Left kidney (tissue), 2 donors: Measurements from ENCODE around the gene RPS6KA2. TPM values are rescaled to one million over a fixed set of nuclear protein-coding genes. Genes with fewer than 3 reads are reported as not detected.
"Not testable (repeated sequence)": the region's sequence is repeated elsewhere in the genome, so short reads cannot be mapped to it uniquely, and the experiment has no call there.

Experiments used
- DNase-seq: peaks from one replicate; pipeline ENCODE4 v3.0.0-alpha.2; 2013
- polyA plus RNA-seq: library from polyadenylated mRNA; unstranded; fragments of 120-200 nt; gene quantifications from one replicate; pipeline ENCODE4 v1.2.1, GENCODE V29; 2013; ENCODE audit not compliant: insufficient read length

Gene RPS6KA2
- polyA plus RNA-seq, 1 donor, result 29.2 TPM

DNA sequence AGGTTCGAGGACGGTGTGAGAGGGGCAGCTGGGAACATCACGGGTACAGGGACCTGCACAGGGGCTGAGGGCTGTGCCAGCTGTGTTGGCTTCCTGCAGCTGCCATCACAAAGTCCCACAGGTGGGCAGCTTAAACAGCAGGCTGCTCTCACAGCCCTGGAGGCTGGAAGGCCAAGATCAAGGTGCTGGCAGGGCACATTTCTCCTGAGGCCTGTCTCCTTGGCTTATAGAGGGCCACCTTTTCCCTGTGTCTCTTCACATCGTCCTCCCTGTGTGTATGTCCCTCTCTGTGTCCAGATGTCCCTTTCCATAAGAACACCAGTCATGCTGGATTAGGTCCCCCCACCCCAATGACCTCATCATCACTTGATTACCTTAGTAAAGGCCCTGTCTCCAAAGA, 229.2 kb downstream of the RPS6KA2 start:
- no peak for DNase-seq

DNA sequence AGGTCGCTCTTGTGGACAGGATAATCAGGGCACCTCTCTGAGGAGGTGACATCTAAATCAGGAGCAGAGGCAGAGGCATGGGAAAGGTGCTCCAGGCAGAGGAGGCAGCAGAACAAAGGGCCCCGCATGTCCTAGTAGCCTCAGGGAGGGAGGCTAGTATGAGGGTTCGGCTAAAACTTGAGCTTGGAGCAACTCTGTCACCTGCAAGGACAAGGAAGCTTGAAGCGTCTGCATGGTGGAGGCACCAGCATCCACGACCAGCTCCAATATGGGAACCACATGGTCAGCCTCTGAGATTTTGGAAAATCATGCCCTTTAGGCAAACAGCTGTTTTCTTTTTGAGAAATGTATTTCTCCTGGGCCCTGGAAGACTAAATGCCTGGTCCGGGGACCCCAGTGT, 231.3 kb downstream of the RPS6KA2 start:
- no peak for DNase-seq

DNA sequence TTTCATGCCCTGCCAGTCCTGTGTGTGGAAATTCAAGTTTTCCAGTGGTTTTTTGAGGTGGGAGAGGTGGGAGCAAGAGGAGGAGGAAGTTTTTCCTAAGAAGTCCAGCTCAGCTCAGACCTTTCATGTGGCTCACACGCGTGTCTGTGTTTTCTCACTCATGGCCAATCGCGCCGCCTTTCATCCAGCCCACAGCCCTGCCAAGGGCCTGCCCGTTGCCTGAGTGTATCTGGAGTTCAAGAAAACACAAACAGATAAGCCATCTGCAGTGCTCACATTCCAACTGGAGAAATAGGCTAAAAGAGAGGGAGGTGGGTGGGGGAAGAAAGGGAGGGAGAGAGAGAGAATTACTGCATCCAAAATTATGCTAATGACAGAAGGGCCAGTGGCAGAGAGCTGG, 231.7 kb downstream of the RPS6KA2 start:
- no peak for DNase-seq

DNA sequence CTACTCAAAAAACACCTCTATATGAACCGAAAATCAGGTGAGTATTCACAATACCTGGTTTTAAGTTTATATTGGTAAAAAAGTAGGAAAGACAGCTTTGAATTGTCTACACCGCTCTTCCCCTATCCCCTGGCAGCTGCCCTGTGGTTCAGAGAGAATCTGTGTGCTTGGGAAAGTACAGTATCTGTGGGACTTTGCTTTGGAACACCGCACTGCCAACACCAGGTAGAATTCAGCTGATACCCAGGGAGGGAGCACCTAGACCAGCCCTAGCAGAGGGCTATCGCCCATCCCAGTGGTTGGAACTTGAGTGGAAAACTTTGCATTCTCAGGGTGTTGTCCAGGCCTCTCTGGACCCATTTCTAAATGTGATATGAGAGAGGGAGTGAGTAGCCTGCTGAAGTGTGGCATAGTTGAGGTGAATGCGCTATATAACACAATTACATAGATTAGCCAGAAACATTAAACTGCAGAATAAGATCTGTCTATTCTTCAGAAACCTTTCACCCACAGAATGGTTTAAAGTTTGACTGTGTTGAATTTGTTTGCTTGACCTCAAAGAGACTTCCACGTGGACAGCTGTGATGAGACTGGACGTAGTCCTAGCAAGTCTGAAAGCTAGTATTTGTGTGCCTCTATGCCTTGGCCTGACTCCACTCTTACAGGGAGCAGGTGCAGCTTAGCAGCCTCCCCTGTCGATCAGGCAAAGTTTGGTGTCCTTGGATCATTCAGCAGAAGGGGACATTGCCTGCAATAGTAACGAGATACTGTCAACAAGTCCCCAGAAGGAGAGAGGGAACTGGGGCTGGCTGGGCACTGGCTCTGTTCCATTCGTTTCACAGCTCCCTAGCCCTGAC, 232.8 kb downstream of the RPS6KA2 start:
- DNase-seq, result no peak

DNA sequence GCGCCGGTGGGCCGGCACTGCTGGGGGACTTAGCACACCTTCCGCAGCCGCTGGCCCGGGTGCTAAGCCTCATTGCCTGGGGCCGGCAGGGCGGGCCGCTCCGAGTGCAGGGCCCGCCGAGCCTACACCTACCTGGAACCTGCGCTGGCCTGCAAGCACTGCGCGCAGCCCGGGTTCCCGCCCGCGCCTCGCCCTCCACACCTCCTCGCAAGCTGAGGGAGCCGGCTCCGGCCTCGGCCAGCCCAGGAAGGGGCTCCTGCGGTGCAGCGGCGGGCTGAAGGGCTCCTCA, 233.6 kb downstream of the RPS6KA2 start:
- no peak for DNase-seq

DNA sequence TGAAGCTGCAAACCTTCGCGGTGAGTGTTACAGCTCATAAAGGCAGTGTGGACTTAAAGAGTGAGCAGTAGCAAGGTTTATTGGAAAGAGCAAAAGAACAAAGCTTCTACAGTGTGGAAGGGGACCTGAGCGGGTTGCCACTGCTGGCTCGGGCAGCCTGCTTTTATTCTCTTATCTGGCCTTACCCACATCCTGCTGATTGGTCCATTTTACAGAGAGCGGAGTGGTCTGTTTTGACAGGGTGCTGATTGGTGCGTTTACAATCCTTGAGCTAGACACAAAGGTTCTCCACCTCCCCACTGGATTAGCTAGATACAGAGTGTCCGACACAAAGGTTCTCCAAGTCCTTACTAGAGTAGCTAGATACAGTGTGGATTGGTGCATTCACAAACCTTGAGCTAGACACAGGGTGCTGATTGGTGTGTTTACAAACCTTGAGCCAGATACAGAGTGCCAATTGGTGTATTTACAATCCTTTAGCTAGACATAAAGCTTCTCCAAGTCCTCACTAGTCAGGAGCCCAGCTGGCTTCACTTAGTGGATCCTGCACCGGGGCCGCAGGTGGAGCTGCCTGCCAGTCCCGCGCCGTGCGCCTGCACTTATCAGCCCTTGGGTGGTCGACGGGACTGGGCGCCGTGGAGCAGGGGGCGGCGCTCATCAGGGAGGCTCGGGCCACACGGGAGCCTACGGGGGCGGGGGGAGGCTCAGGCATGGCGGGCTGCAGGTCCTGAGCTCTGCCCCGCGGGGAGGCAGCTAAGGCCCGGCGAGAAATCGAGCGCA, 234.1 kb downstream of the RPS6KA2 start:
- DNase-seq, result not testable (repeated sequence)

DNA sequence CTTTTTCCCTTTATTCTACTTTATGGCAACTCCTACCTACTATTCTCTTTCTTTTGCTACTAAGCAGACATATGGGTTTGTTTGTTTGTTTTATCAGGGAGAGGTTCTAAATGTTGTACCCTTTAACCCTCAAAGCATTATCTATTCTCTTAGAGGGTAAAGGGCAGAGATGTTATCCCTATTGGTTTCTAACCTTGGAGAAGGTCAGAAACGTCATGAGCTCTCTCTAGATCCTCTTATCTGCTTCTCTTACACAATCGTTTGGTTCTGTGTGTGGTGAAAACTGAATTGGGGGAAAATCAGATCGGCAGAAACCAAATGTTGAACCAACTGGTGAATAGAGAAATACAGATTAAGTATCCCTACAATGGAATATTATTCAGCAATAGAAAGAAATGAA, 237.9 kb downstream of the RPS6KA2 start:
- DNase-seq, result no peak

DNA sequence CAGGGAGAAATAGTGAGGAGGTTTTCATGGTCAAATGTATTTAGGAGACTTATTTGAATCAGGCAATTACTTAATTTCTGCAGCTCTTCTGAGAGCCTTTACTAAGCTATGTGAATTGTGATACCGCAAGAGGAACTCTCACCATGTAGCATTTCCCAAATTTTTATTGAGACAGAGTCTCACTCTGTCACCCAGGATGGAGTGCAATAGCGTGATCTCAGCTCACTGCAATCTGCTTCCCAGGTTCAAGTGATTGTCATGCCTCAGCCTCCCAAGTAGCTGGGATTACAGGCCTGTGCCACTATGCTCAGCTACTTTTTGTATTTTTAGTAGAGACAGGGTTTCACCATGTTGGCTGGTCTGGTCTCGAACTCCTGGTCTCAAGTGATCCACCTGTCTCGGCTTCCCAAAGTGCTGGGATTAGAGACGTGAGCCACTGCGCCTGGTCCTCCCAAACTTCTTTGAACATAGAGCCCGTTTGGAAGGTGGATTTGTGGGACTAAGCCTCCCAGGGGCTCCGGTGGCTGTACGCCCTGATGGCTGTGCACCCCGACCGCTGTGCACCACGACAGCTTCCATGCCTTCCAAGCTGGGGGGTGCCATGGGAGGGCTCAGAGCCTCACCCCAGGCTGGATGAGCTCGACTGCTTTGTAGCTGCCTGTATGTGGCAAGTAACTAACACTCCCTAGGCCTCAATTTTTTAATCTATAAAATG, 238.6 kb downstream of the RPS6KA2 start:
- no peak for DNase-seq

DNA sequence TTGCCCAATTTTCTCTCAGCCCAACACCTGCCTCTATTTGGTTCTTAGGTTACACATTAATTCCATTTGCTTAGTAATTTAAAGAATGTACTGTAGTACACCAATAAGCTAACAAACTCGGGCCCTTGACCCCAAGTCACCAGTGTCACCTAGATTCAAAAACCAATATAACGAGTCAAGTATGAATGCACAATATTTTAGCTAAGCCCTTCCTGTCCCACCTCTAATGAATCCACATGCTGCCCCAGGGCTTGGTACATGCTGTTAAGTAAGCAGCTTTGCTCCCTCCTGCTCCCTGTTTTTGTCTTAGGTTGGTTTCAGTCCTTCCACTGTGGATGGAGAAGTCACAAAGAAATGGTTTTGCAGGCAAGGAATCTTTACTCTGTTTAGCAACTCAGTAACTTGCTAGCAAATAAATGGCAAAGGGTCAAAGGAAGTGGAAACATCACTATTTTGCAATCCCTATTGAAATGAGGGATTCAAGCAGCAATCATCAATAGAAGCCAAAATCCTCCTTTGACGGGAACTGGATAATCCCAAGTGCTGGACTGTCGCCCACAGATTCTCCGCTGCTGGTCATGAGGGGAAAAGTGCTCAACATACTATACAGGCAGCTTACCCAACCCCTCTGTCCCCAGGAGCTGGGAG, 239.3 kb downstream of the RPS6KA2 start:
- DNase-seq, result no peak

DNA sequence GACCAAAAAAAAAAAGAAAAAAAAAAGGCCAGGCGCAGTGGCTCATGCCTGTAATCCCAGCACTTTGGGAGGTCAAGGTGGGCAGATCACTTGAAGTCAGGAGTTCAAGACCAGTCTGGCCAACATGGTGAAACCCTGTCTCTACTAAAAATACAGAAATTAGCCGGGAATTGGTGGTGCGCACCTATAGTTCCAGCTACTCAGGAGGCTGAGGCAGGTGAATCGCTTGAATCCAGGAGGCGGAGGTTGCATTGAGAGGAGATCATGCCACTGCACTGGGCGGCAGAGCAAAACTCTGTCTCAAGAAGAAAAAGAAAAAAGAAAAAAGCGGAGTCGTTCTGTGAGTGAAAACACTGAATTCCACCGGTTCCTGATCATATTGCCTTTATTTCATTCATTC, 240.0 kb downstream of the RPS6KA2 start:
- not testable (repeated sequence) for DNase-seq

DNA sequence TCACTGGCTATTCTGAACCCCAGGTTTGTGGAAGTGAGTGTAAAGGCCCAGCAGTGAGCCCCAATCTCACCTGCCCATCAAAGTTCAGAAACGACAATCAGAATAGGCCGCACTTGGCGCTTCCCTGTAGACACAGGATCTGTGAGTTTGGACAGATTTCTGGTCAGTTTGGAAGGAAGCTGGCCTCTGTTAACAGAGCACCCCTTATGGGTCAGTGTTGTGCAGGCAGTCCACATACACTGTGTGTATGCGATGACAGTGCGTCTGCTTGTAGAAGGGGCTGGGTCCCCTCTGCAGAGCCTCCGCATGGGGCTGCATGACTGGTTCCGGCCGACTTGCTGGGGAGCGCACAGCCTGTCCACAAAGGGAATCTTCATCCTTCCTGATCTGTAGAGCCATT, 240.9 kb downstream of the RPS6KA2 start:
- DNase-seq, result no peak

DNA sequence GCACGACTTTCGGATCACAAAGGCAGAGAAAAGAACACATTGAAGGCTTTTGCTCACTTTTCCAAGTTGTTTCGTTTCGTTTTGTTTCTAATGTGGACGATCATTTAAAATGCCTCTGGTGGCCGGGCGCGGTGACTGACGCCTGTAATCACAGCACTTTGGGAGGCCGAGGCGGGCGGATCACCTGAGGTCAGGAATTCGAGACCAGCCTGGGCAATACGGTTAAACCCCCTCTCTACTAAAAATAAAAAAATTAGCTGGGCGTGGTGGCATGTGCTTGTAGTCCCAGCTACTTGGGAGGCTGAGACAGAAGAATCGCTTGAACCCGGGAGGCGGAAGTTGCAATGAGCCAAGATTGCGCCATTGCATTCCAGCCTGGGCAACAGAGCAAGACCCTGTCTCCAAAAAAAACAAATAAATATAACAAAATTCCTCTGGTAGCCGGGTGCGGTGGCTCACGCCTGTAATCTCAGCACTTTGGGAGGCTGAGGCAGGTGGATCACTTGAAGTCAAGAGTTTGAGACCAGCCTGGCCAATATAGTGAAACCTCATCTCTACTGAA, 243.2 kb downstream of the RPS6KA2 start:
- not testable (repeated sequence) for DNase-seq

DNA sequence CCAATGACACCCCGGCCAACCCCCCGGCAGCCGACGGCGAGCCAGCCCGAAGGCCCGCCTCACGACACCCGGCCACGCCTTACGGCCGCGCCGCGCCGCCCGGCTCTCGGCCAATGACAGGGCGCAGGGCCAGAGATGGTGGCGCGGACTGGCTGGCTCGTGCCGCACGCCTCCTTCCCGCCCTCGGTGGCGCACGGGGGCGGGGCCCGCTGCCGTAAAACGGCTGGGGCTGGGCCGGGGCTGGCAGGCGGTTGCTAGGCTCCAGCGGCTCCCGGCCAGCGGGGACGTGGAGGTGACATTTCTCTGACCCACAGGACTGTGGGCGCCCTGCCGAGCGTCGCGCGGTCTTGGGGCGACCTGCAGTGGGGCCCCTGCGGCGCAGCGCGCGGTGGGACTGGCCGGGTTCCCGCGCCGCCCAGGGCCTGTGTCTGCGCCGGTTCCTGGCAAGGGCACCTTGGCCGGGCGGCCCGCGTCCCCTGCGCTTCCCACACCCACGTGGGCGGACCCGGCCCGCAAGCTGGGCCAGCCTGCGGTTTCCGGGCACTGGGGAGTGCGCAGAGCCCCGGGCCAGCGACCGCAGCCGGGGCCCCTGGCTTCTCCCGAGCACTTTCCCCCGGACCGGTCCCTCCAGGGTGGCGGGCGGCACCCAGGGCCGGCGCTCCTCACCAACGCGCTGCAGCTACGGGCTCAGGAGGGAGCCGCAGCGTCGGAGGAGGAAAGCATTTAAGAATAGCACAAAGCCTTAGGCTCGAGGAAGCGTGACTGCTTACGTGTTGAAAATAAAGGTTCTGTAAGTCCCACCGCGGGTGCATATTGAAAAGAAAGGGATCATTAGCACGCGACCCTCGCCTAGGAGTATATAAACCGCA, 243.9 kb downstream of the RPS6KA2 start, which contains the start of gene MPC1:
MPC1 (minus strand) TSS at position 8 of the 869 bp plus-strand sequence. CDS start 64 bp downstream, outside the sequence.
- DNase-seq, result peak; percentile 95

DNA sequence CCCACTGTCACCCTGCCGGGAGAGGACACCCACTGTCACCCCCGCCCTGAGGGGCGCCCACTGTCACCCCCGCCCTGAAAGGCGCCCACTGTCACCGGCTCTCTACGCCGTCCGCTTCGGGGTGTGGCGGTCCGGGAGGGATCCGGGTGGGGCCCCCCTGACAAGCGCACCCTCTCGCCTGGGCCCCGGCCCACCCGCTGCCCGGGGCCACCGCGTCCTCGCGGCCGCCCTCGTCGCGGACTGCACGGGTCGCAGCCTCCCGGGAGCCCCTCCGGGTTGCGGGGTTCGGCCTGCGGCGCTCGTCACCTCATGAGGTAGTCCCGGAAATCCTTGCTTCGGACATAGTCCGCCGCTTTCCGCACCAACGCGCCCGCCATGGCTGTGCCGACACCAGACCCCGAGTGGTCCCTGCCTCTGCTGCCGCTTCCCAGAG, 244.5 kb downstream of the RPS6KA2 start:
- DNase-seq, result no peak

DNA sequence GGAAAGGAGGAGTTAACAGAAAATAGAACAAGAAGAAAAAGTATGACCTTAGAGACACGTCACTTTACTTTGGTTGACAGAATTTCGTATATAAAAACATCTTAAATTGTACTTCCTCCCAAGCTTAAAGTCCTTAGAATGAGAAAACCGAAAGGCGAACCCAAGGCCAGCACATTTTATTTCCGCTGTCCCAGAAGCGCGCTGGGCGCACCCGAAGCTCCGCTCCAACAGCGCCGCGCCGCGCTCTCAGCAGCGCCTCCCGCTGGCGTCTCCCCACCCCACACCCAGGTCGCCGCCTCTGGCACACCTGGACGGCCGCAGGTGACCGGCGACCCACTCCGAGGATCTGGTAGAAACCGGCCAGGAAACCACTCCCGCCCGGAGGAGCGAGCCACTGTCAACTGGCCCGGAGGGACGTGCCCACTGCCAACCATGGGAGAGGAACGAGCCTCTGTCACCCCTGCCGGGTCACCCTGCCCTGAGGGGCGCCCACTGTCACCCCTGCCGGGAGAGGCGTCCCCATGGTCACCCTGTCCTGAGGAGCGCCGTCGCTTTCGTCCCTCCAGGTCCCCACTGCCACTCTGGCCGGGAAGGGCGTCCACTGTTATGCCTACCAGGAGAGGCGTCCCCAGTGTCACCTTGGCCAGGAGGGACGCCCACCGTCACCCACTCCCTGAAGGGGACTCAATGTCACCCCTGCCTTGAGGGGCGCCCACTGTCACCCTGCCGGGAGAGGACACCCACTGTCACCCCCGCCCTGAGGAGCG, 245.1 kb downstream of the RPS6KA2 start:
- DNase-seq, result peak; percentile 64

DNA sequence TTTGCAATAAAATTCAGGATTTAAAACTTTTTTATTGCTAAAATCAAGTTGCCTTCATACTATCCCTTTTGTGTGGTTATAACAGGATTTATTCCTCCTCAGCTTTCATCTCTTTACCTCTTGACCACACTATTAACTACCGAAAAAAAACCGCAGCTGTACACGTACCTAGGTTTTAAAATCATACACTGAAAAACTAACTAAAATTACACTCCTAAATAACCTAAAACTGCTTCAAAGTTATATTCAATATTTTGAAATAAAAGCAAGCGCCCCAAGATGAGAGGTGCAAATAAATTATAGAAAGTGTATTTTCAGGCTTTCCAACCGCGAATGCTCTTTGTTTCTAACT, 245.7 kb downstream of the RPS6KA2 start:
- no peak for DNase-seq

DNA sequence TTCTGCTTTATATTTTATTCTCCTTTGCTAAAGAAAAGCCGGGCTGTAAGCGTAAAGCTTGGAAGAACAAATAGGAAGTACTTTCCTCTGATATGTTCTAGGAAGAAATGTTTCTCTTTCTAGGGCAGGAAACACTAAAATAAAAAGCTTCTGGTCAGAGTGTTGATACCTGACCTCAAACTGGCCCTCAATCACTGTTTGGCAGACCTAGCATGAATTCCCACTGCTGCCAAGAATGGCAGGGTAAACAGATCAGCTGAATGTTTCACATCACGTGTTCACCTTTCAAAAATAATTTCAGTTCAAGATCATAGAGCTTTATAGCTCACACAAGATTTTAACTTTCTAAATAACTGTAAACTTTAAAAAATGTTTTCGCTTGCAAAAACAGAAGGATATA, 247.3 kb downstream of the RPS6KA2 start:
- no peak for DNase-seq

DNA sequence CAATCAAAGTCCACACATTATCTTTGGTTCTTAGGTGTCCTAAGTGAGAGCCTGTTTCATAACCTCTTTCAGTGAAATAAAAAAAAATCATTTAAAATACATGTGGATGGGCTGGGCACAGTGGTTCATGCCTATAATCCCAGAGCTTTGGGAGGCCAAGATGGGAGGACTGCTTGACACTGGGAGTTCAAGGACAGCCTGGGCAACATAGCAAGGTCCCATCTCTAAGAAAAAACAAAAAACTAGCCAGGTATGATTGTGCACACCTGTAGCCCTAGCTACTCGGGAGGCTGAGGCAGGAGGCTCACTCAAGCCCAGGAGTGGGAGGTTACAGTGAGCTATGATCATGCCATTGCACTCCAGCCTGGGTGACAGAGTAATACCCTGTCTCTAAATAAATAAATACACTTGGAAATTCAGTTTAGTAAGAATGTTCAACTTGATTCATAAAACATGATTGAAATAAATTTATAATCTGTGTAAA, 247.9 kb downstream of the RPS6KA2 start:
- no peak for DNase-seq

DNA sequence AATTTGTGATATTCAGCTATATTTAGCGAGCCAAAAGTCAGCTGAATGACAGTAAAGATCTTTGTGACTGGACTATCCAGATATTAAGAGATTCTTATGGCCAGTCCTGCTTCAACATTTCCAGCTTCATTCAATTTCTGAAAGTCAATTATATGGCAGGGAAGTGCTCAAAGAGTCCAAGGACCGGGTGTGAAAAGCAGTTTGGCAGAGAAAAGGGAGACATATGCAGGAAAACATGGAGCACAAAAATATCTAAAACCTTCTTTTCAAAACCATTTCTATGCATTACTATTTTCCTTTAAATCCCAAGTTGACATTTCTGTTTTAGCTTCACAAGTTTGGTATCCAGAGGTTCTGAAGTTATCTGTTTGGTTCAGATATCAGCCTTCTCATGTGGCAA, 249.3 kb downstream of the RPS6KA2 start:
- no peak for DNase-seq

DNA sequence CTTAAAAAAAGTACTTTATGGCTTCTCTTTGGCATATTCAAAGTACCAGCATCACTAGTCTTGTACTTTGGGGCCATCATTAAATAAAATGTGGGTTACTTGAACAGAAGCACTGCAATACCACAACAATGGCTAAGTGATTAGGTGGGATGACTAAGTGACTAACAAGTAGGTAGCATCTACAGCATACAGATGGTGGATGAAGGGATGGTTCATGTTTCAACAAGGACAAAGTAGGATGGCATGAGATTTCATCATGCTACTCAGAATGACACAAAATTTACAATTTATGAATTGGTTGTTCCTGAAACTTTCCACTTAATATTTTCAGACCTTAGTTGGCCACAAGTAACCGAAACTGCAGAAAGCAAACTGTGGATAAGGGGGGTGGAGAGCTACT, 252.0 kb downstream of the RPS6KA2 start:
- DNase-seq, result no peak
